PC-9 (cell line): Measurements from ENCODE around the gene RTP5.

Experiments
- EZH2 ChIP-seq: fragments of 200-600 bp; sonication (generic); IDR thresholded peaks from 2 replicates; pipeline ENCODE4 v1.8.0; 2017; ENCODE audit warnings: antibody characterized with exemption, low read depth
- TF ChIP-seq, protein P1 (sequence below): fragments of 200-600 bp; sonication (generic); conservative IDR thresholded peaks from 2 replicates; pipeline ENCODE4 v1.6.1; 2017; ENCODE audit warnings: mixed run types, antibody characterized with exemption, mild to moderate bottlenecking, moderate library complexity

DNA sequence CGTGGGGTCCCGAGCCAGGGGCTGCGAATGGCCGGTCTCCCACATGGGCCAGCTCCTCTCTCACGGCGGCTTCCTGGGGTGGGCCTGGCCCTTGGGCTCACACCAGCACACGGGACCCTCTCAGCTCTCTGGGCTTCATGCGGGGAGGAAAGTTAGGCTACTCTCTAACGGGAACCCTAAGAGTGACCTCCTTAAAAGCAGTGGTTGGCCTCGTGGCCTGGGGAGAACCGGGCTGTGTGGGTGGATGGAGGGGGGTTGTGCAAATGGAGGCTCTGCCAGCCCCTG, 25.8 kb downstream of the RTP5 start:
- TF ChIP-seq EZH2: no peak
- TF ChIP-seq, protein P1, sequence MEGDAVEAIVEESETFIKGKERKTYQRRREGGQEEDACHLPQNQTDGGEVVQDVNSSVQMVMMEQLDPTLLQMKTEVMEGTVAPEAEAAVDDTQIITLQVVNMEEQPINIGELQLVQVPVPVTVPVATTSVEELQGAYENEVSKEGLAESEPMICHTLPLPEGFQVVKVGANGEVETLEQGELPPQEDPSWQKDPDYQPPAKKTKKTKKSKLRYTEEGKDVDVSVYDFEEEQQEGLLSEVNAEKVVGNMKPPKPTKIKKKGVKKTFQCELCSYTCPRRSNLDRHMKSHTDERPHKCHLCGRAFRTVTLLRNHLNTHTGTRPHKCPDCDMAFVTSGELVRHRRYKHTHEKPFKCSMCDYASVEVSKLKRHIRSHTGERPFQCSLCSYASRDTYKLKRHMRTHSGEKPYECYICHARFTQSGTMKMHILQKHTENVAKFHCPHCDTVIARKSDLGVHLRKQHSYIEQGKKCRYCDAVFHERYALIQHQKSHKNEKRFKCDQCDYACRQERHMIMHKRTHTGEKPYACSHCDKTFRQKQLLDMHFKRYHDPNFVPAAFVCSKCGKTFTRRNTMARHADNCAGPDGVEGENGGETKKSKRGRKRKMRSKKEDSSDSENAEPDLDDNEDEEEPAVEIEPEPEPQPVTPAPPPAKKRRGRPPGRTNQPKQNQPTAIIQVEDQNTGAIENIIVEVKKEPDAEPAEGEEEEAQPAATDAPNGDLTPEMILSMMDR: no peak
